Endodermal cell (in vitro differentiated cells): ENCODE measurements around the gene IGSF21. TPM values are rescaled to one million over a fixed set of nuclear protein-coding genes. Genes with fewer than 3 reads are reported as not detected.

Source experiments
- DNase-seq: peaks from one replicate; pipeline ENCODE4 v3.0.0-alpha.2; 2017
- H3K27ac ChIP-seq: 2 replicates; pipeline ENCODE4 v1.5.1; 2013; ENCODE audit warnings: mild to moderate bottlenecking, low read depth, low read length, moderate library complexity
- H3K27me3 ChIP-seq: 2 replicates; pipeline ENCODE4 v1.6.1; 2013; ENCODE audit warnings: mild to moderate bottlenecking, low read length, moderate library complexity; ENCODE audit not compliant: insufficient read depth, control insufficient read depth, poor library complexity, severe bottlenecking
- H3K36me3 ChIP-seq: 2 replicates; pipeline ENCODE4 v1.7.0; 2013; ENCODE audit warnings: mild to moderate bottlenecking, low read length, moderate library complexity; ENCODE audit not compliant: control insufficient read depth, insufficient read depth
- H3K4me1 ChIP-seq: one replicate; pipeline ENCODE4 v1.7.0; 2013; ENCODE audit warnings: low read length; ENCODE audit not compliant: control insufficient read depth, insufficient read depth
- H3K4me3 ChIP-seq: 2 replicates; pipeline ENCODE4 v1.5.1; 2013; ENCODE audit warnings: mild to moderate bottlenecking, low read length, moderate library complexity
- H3K9ac ChIP-seq: 2 replicates; pipeline ENCODE4 v1.6.1; 2013; ENCODE audit warnings: mild to moderate bottlenecking, low read length, moderate library complexity; ENCODE audit not compliant: poor library complexity, severe bottlenecking; ENCODE audit errors: extremely low read depth
- H3K9me3 ChIP-seq: 2 replicates; pipeline ENCODE4 v1.6.1; 2013; ENCODE audit warnings: mild to moderate bottlenecking, low read length, moderate library complexity; ENCODE audit not compliant: control insufficient read depth
- H3K27ac Mint-ChIP-seq: 2 replicates; pipeline ENCODE4 v1.8.0; 2020; ENCODE audit warnings: mixed read lengths
- H3K27me3 Mint-ChIP-seq: 2 replicates; pipeline ENCODE4 v1.8.0; 2021; ENCODE audit warnings: mild to moderate bottlenecking, mixed read lengths; ENCODE audit not compliant: insufficient read depth
- H3K36me3 Mint-ChIP-seq: 2 replicates; pipeline ENCODE4 v1.8.0; 2020; ENCODE audit warnings: low read depth, mixed read lengths
- H3K4me1 Mint-ChIP-seq: 2 replicates; pipeline ENCODE4 v1.8.0; 2020; ENCODE audit warnings: mixed read lengths
- H3K4me3 Mint-ChIP-seq: 2 replicates; pipeline ENCODE4 v1.8.0; 2020; ENCODE audit warnings: mild to moderate bottlenecking, moderate library complexity, mixed read lengths
- H3K9me3 Mint-ChIP-seq: 2 replicates; pipeline ENCODE4 v1.8.0; 2020; ENCODE audit warnings: mild to moderate bottlenecking, mixed read lengths
- WGBS, 2 experiments: methylation state at CpG; one replicate each; pipeline versions ENCODE4 v1.1.5 to v1.1.7; 2013; ENCODE audit warnings: missing lambda C conversion rate in 2 of 2, mixed read lengths in 1 of 2; ENCODE audit not compliant: insufficient coverage in 1 of 2, insufficient read length in 1 of 2; 5-methylcytosine and 5-hydroxymethylcytosine counted together
- total RNA-seq, 2 donors: library from RNA; stranded (reverse); fragmentation: NEBNext Ultra II Directional in 1 of 2; extraction: Animal tissue kit (Norgen Biotek cat#: 25700) in 1 of 2; gene quantifications; 2 replicates in 1 of 2; 3 replicates in 1 of 2; pipeline ENCODE4 v1.2.1, GENCODE V29; 2021
- TF ChIP-seq, protein P1 (sequence below): fragments of 200-600 bp; sonication (generic); conservative IDR thresholded peaks from 2 replicates; pipeline ENCODE4 v1.5.0; 2021; ENCODE audit warnings: antibody characterized with exemption, mild to moderate bottlenecking

Gene IGSF21
- total RNA-seq, 2 donors from 2014 or later, result 1.3 to 1.7 TPM

GRCh38 chr1:18333220-18333619, 225.6 kb downstream of the IGSF21 start:
- Histone ChIP-seq H3K9me3 (no peaks in the 10 kb centered on the region), H3K9ac (no peak overlapping the region), H3K27ac (no peak overlapping the region), H3K27me3 (no peaks in the 10 kb centered on the region), H3K4me3 (no peak overlapping the region), H3K4me1 (no peaks in the 10 kb centered on the region), H3K36me3 (no peaks in the 10 kb centered on the region)
- 90 to 100% methylated on average over 2 to 3 of the region's 3 CpGs for WGBS, 2 experiments
- H3K27me3 Mint-ChIP-seq, result no peaks in the 10 kb centered on the region
- TF ChIP-seq, protein P1, sequence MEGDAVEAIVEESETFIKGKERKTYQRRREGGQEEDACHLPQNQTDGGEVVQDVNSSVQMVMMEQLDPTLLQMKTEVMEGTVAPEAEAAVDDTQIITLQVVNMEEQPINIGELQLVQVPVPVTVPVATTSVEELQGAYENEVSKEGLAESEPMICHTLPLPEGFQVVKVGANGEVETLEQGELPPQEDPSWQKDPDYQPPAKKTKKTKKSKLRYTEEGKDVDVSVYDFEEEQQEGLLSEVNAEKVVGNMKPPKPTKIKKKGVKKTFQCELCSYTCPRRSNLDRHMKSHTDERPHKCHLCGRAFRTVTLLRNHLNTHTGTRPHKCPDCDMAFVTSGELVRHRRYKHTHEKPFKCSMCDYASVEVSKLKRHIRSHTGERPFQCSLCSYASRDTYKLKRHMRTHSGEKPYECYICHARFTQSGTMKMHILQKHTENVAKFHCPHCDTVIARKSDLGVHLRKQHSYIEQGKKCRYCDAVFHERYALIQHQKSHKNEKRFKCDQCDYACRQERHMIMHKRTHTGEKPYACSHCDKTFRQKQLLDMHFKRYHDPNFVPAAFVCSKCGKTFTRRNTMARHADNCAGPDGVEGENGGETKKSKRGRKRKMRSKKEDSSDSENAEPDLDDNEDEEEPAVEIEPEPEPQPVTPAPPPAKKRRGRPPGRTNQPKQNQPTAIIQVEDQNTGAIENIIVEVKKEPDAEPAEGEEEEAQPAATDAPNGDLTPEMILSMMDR, result no peak
- H3K9me3 Mint-ChIP-seq, result no peaks in the 10 kb centered on the region
- DNase-seq, result no peak
- H3K36me3 Mint-ChIP-seq, result no peaks in the 10 kb centered on the region
- peaks cover 20% of the 10 kb centered on the region for H3K4me1 Mint-ChIP-seq
- H3K27ac Mint-ChIP-seq, result no peak overlapping the region
- H3K4me3 Mint-ChIP-seq, result no peak overlapping the region

DNA sequence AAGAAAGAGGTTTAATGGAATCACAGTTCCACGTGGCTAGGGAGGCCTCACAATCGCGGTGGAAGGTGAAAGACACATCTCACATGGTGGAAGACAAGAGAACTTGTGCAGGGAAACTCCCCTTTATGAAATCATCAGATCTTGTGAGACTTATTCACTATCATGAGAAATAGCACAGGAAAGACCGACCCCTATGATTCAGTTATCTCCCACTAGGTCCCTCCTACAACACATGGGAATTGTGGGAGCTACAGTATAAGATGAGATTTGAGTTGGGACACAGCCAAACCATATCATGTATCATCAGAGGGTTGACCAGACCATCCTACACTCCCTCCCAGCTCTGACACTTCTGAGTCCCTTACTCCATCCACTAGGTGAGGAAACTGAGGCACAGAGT, 229.2 kb downstream of the IGSF21 start:
- WGBS, 2 experiments, result 79 to 93% methylated on average over 3 to 4 of the region's 4 CpGs
- Mint-ChIP-seq H3K4me1 (peaks cover 16% of the 10 kb centered on the region), H3K36me3 (no peaks in the 10 kb centered on the region), H3K27ac (no peak overlapping the region), H3K27me3 (peaks cover 4% of the 10 kb centered on the region), H3K4me3 (no peak overlapping the region), H3K9me3 (no peaks in the 10 kb centered on the region)
- Histone ChIP-seq H3K27ac (no peak overlapping the region), H3K27me3 (no peaks in the 10 kb centered on the region), H3K9ac (no peak overlapping the region), H3K4me1 (no peaks in the 10 kb centered on the region), H3K36me3 (no peaks in the 10 kb centered on the region), H3K4me3 (no peak overlapping the region), H3K9me3 (no peaks in the 10 kb centered on the region)
- TF ChIP-seq, protein P1, result no peak
- no peak for DNase-seq

- Mint-ChIP-seq H3K4me1 (peaks cover 10% of the 10 kb centered on the region), H3K4me3 (no peak overlapping the region), H3K27me3 (peaks cover 4% of the 10 kb centered on the region), H3K27ac (no peak overlapping the region), H3K9me3 (no peaks in the 10 kb centered on the region), H3K36me3 (no peaks in the 10 kb centered on the region)
- TF ChIP-seq, protein P1, result no peak
- Histone ChIP-seq H3K9ac (no peak overlapping the region), H3K36me3 (no peaks in the 10 kb centered on the region), H3K27ac (no peak overlapping the region), H3K4me1 (no peaks in the 10 kb centered on the region), H3K27me3 (no peaks in the 10 kb centered on the region), H3K4me3 (no peak overlapping the region), H3K9me3 (no peaks in the 10 kb centered on the region)
- DNase-seq, result no peak
- WGBS, 2 experiments, result 88 to 92% methylated on average over 6 to 9 of the region's 9 CpGs
Measured at GRCh38 chr1:18337757-18338156, 230.2 kb downstream of the IGSF21 start.
